ENCODE measurements around the gene FGB. TPM values are rescaled to one million over a fixed set of nuclear protein-coding genes. Genes with fewer than 3 reads are reported as not detected.
"Not testable (repeated sequence)": the region's sequence is repeated elsewhere in the genome, so short reads cannot be mapped to it uniquely, and the experiment has no call there.

Gene FGB
- total RNA-seq, 2 donors from 2014 or later: 0.21 to 0.32 TPM

DNA sequence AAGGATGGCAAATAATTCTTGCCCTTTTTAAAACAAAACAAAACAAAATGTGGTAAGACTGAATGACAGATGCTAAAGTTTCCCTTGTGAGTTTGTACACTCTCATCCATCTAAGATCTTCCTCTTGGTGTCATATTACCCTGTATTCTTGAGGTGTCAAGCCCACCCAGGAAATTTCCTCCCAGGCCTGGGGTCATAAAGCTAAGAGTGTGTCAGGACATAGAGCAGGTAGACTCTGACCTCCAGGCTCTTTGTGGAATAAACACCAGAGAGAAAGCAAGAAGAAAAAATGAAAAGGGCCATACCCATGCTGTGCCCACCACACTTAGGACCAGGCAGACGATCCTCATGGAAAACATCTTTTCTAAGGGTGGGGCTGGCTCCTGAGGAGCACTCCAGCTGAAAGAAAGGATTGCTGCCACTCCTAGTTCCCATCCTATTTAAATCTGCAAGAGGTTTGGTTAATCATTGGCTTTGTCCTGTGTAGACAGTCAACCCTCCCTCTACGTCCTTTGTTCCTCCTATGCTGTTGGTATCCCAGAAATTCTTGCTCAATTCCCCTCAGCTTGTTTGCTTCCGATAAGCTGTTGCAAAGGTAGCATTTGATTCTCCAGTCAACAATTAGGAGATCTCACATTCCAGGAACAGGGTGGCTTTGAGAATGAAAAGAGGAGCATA lies 27.7 kb downstream of the FGB start, which contains the start of gene FGA:
FGA (minus strand) TSS at position 414 of the 678 bp plus-strand sequence; CDS start at position 359, 55 bp downstream.
- ATAC-seq: no peak
- no peak for DNase-seq
- intact Hi-C loops (cut with DNase I): no loop called here

DNA sequence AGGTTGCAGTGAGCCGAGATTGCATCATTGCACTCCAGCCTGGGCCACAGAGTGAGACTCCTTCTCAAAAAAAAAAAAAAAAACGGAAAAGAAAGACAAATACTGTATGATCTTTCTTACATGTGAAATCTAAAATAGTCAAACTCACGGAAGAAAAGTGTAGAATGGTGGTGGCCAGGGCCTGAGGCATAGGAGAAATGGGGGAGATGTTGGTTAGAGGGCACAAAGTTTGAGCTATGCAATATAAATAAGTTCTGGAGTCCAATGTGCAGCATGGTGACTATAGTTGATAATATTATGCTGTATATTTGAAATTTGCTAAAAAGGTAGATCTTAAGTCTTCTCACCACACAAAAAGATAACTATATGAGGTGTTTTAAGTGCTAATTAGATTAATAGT lies 29.1 kb downstream of the FGB start:
- ATAC-seq (no peak), DNase-seq (no peak)
- intact Hi-C loops (cut with DNase I): no loop called here

GRCh38 chr4:154593868-154594267 lies 31.1 kb downstream of the FGB start:
- no peak for ATAC-seq
- DNase-seq: no peak
- intact Hi-C loops (cut with DNase I): no loop called here

DNA sequence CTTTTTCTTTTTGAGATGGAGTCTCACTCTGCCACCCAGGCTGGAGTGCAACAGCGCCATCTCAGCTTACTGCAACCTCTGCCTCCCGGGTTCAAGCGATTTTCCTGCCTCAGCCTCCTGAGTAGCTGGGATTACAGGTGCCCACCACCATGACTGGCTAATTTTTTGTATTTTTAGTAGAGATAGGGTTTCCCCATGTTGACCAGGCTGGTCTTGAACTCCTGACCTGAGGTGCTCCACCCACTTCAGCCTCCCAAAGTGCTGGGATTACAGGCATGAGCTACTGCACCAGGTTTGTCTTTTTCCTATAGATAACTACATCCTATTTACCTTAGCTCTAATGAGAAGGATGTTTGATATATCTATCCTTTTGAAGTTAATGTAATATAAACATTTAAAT lies 31.5 kb downstream of the FGB start:
- intact Hi-C loops (cut with DNase I); DNase-seq: not testable (repeated sequence)

DNA sequence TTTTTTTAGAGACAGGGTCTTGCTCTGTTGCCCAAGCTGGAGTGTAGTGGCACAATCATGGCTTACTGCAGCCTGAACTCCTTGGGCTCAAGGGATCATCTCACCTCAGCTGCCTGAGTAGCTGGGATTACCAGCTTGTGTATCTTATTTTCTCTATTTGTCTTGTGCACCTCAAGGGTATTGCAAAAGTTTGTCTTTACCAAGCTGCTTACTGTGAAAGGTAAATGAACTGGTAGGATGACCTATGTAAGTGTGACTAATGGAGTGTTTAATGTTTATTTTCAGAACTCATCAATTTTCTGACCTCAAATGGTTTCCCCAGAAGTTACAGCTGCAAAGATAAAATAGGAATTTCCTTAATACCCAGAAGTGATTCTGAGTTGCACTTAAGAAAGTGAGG lies 33.0 kb downstream of the FGB start:
- DNase-seq (no peak), ATAC-seq (no peak)
- intact Hi-C loops (cut with DNase I): no loop called here

More for the DNA sequence above, 31.5 kb downstream of the FGB start:
- ATAC-seq: not testable (repeated sequence)

GRCh38 chr4:154597281-154597680 lies 34.5 kb downstream of the FGB start:
- ATAC-seq; intact Hi-C loops (cut with DNase I): not testable (repeated sequence)

GRCh38 chr4:154597798-154598774 lies 35.3 kb downstream of the FGB start:
- DNase-seq (no peak), ATAC-seq (no peak)
- intact Hi-C loops (cut with DNase I): no loop called here

More at GRCh38 chr4:154597281-154597680, 34.5 kb downstream of the FGB start:
- not testable (repeated sequence) for DNase-seq

- DNase-seq (no peak), ATAC-seq (no peak)
- intact Hi-C loops (cut with DNase I): no loop called here
These were observed 39.7 kb downstream of the FGB start for GRCh38 chr4:154602404-154603020.

DNA sequence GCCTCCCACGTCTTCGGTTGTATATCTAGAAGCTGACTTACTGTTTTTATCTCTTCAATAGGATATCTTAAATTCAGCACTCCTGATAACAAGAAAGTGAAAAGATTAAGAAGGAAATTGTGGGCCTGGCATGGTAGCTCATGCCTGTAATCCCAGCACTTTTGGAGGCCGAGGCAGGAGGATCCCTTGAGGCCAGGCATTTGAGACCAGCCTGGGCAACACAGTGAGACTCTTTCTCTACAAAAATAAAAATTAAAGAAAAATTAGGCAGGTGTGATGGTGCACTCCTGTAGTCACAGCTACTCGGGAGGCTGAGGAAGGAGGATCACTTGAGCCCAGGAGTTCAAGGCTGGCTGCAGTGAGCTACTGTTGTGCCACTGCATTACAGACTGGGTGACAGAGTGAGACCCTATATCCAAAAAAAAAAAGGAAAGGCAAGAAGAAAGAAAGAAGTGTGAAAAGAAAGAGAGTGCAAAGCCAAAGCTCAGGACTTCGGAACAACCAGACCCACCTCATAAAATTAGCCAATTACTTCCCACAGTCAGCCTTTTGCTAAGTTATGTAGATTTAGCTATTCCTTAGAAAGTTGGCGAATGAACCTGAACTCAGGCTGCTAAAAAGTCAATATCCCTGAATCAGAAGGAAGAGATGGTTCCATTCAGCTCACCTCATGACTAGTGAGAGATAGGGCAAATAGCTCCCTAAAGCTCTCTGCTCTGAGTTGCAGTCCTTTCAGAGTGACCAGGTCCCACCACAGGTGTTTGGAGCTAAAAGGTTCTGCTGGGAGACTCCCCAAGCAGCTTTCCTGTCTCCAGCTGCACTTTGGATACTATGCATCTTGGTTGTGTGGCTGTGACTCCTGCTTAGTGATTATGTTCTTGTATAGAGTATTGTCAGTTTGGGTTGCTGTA lies 40.5 kb downstream of the FGB start:
- intact Hi-C loops (cut with DNase I): no loop called here
- ATAC-seq: no peak

GRCh38 chr4:154604696-154605200 lies 41.9 kb downstream of the FGB start:
- no peak for DNase-seq
- intact Hi-C loops (cut with DNase I): no loop called here
- no peak for ATAC-seq

More for the DNA sequence above, 40.5 kb downstream of the FGB start:
- no peak for DNase-seq

DNA sequence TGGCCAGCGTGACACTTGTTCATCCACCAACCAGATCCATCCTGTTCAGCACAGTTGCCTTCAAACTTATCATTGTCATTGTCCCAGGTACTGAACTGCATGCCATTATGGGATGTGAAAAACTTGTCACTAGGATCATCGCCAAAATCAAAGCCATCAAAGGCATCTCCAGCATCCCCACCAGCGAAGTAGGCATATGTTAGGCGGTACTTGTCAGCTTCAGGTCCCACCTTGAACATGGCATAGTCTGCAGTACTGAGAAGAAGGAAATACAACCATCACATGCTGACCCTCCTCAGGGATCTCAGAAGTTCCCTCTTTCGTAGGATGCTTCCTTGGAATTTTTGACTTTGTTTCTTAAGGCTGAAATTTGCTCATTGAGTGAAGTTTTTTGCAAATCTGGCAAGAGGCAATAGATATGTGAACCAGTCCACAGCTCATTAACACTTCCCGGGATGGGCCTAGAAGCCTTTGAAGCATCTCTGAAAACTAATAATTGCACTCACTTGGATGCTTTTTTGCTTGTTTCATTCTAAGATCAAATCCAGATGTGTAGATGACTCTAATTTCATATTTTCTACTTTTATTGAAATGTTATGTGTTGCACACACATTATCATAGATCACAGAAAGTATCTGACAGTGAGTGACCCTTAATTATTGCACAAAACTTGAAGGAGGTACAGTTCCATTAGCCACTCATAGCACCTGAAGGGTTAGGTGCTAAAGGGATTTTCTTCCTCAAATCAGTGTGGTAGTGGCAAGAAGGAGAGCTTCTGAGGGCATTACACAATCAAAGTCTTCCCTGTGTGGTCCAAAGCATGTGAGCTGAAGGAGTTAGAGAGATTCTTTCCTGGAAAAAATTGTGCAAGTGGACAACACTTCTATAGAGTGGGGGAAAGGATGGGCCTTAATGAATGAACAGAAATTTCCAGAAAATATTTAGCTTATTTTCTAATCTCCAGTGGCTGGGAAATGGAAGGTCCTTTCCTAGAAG lies 44.2 kb downstream of the FGB start:
- no peak for DNase-seq
- intact Hi-C loops (cut with DNase I): no loop called here
- no peak for ATAC-seq

DNA sequence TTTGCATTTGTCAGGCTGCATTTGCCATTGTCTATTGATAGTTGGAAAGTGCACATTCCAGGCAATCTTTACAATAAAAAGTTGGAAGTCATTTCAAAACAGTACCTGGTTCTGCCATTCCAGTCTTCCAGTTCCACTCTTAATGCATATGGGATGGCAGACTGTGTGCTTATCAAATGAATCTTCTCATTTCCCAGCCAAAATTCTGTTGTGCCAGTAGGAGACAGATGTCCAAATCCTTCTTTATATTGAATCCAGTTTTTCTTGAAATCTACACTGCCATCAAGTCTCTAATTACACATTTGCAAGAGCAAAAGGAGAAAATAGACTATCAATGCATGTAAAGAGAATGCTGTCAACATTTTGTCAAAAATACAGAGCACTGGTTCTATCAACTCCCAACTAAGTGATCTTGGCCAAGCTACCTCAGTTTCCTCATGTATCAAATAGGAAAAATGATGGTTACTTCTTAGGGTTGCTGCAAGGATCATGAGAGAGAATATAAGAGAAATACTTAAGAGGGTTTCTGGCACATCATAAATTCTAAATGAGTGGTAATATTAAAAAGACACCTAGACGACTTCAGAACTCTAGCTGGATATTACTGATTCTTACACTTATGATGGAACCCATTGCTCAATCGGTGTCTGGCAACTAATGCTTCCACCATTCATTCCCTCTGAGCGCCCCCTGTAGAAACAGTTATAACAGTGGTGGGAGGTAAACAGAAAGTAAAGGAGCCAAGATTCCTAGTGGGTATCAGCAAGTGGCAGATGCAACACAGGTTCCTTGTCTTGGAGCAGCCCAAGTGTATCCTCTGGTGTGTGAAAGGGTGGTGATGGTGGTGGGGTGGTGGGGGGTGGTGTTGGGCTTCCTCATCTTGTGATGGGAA lies 45.8 kb downstream of the FGB start:
- DNase-seq (no peak), ATAC-seq (no peak)
- intact Hi-C loops (cut with DNase I): no loop called here

DNA sequence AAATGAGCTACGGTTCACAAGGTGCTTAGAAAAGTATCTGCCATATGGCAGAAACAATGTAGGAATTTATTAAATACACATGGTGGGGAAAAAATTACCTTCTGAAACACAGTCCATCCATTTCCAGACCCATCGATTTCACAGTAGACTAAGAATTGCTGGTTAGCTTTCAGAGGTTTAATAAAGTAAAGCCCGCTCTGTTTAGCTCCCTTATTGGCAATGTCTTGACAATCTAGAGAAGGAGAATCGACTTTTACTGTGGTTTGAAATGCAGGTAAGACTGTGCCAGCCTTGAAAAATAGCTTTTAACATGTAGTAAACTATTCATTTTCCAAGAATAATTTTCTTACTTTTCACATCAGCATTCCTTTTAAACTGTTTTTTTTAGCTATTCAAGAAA lies 46.7 kb downstream of the FGB start:
- intact Hi-C loops (cut with DNase I): no loop called here
- DNase-seq (no peak), ATAC-seq (no peak)

- DNase-seq (no peak), ATAC-seq (no peak)
- intact Hi-C loops (cut with DNase I): loop anchor here in 1 of 2 donors (10.0 kb wide), 1 partner anchor 56 kb away; the partner anchor contains the start of gene PLRG1
These were observed 47.8 kb downstream of the FGB start for GRCh38 chr4:154610582-154610981.

DNA sequence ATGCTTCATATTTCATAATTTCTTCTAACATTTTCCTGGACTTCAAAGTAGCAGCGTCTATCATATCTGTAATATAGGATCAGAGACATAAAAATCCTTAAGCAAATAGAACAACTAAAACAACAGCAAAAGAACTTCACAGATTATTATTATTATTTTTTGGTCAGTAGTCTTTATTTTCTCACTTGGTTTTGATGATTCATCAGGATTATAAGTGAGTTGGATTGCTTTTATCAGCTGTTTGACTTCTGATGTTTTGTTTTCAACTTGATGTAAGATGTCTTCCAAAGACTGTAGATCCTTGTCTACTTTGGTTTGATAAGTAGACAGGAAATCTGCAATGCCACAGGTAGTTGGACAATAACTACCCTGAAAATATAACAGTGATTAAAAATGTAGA lies 49.0 kb downstream of the FGB start:
- ATAC-seq (no peak), DNase-seq (no peak)
- intact Hi-C loops (cut with DNase I): loop anchor here in 1 of 2 donors (10.0 kb wide), 1 partner anchor 57 kb away; the partner anchor contains the start of gene PLRG1

Measured in left cardiac atrium (tissue), 4 donors.